ENCODE results near the gene WNT8B.

WNT8B gene

DNA sequence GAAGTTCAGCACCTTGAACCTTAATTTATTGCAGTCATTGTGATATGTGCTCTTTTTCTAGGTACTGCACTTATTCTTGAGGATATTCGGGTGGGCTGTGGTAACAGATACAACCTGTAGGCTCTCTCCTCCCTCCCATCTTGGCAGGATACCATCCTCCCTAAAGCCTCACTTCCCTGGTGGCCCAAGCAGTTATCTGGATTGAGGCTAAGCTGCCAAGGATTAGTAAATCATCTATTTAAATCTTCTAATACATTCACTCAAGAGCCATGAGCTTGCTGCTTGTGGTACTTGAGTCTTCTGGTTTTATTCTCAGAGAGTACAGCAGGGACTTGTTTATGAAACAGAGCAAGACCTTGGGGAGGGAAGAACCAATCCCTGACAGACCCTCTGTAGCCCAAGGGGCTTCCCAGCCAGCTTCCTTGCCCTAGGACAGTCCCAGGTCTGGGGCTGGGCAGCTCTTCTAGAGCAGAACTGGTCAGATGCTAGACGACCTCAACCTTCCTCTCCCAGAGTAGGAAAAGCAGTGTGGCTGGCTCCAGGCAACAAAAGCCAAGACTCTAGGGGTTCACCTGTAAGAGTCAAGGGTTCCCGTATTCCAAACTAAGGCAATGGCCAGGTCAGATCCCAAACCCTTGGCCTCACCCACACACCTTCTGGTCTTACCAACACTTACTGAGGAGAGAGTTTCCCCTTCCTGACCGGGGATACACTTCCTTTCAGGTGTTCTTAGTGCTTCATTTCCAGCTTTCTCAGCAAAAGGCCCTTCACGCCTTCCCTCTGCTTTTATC lies 21.3 kb downstream of the WNT8B start:
- no peak for DNase-seq

DNA sequence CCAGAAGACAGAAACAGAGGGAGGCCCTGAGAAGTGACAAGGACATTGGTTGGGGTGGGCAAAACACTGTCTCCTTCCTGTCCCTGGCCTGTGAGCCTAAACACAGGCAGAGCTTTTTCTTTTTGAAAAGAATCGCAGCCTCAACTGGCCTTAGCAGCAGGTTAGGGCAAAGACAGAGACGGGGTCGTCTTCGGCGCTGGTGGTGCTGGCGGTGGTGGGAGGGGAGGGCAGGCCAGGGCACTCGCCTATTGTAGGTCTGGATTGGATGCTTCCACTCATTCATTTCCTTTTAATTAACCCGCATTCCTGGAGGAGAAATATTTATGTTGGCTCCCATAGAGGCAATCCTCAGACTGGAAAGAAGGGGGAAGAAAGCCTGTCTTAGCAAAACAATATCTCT lies 22.6 kb downstream of the WNT8B start:
- no peak for DNase-seq

DNA sequence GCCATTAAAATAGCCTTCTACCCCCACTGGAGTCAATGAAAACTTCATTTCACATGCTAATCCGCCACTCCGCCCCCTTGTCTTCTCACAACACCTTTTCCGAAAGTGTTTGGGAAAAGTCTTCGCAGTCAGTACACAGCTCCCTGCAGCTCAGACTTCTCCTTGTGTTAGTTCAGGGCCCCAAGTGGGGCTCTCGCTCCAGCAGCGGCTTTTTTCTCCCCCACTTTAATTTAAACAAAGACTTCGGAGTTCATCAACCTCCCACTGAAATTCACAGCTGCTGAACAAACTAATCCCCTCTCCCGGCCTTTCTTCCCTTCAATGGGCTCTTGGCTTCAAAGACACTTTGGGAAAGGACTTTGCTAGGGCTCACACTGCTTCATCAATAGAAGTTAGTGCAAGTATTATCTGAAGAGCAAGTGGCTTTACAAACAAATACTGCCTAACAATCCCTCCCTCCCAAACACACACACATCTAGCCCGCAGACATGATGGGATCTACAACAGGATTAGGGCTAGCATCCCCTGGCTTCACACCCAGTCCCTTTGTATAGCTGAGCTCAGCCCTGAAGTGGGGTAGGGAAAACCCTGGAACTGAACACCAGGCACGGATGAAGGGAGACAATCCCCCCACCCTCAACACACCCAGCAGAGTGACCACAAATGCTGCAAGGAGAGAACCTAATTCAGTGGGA lies 23.1 kb downstream of the WNT8B start:
- no peak for DNase-seq

GRCh38 chr10:100487529-100487928 lies 24.7 kb downstream of the WNT8B start:
- no peak for DNase-seq

DNA sequence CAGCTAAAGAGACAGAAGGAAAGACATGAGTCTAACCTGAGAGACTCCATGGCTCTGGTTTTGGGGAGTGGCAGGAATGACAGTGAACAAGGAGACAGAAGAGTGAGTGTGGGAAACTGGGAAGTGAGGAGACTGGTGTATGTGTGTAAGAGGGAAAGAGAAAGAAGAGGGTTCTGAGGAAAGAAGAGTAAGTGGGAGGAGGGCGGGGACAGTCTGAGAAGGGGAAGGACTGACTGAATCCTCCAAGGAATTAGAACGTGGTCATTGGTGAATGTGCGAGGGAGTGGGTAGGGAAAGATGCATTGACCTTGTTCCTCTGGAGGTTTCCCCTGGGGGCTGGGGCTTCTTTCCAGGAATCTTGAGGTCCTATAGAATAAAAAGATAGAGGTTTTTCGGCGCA lies 26.6 kb downstream of the WNT8B start:
- DNase-seq, result no peak

GRCh38 chr10:100490531-100490930 lies 27.7 kb downstream of the WNT8B start:
- DNase-seq, result no peak

DNA sequence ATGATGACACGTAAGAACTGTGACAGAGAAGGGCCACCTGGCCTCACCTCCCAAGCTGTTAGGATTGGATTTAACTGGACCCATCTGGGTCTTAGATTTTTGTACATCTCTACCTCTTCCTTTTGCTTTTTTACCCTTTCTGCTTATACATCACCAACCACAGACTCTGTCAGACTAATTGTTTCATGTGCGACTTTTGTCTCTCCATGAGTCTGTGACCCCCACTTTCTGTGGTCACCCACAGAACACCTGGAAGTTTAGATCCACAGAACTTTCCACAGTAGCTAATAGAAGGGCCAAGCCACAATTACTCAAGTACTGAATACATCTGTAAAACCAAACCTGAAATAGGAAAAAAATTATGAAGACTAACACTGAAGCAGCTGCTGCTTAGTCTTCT lies 33.8 kb downstream of the WNT8B start:
- DNase-seq, result no peak

- no peak for DNase-seq
Observed at GRCh38 chr10:100498059-100498458, 35.2 kb downstream of the WNT8B start.

- DNase-seq, result no peak
Observed at GRCh38 chr10:100501423-100501822, 38.6 kb downstream of the WNT8B start.

DNA sequence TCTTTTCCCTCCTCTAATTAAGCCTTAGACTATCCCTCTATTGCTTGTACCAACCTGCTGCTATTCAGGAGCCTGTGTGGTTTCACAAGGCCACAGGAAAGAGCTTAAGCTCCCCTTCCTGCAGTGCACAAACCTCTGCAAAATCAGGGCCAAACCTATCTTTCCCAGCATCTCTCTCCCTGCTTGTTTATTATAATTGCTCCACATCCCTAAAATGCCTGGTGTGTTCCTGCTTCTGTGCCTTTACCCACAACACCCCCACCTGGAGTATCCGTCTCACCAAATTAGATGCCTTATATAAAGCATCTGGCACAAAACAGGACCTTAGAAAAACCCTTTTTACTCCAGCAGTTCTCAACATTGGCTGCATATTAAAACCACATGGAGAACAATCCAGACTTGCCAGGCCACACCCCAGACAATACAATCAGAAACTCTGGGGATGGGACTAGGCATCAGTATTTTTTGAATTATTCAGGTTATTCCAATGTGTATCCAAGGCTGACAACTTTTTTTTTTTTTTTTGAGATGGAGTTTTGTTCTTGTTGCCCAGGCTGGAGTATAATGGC lies 40.2 kb downstream of the WNT8B start:
- no peak for DNase-seq

- no peak for DNase-seq
Observed at GRCh38 chr10:100504096-100504495, 41.3 kb downstream of the WNT8B start.

DNA sequence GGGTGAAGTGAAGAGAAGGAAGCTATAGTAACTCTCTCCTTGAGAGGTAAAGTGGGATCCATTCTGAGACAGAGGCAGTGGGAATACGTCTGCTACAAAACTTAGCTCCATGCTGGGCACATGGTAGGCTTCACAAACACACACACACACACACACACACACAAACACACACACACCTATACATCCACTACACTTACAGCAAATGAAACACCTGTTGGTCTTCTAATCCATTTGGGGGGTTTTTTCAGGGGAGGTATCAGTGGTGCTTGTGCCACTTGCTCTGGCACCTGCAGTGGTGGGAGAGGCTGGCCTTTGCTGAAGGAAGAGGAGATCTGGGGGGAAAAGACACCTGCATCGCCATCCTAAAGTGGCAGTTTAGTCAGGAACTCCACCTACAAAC lies 42.4 kb downstream of the WNT8B start:
- no peak for DNase-seq

DNA sequence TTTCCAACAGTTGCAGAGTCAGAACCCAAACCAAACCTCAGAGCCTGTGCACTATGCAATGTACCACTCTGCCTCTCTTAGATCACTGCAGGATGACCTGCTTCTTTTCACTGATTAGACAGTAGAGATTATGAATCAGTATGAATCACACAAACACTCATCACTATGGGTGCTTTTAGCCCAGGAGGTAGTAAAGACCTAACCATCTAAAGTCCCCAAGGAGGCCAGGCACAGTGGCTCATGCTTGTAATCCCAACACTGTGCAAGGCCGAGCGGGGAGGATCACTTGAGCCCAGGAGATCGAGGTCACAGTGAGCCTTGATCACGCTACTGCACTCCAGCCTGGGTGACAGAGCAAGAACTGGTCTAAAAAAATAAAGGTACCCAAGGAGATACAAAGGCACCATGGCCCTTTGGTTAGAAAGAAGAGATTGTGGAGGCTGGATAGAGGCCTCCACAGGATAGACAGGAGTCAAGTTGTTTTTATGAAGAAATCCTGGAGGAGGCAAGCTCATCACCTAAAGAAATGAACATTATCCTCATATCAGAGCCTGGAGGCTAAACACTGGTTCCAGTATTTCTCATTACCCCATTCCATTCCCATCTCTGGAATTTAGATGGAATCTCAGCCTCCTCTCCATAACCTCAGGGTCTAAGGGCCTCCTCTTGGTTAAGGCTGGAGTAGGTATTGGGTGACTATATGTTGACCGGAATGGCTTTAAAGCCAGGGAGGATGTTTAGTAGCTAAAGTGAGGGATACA lies 44.0 kb downstream of the WNT8B start:
- no peak for DNase-seq

- DNase-seq, result no peak
Observed at GRCh38 chr10:100507357-100507732, 44.5 kb downstream of the WNT8B start.

DNA sequence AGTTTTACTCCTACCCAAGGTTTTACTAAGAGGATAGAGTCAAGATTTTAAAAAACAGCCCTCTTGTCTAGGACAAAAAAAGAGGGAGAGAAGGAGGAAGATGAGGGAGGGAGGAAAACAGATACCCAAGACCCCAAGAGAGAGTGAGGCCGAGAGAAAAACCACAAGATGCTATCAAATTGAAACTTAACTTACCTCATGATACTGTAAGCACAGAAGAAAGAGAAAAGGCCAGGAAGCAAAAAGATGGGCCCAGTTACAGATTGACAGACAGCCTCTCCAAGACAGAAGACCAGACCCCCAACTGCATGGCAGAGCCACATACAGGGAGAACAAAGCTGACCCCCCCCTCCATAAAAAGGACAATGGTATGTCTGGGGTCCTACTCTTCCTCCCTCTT lies 45.5 kb downstream of the WNT8B start:
- DNase-seq, result no peak

DNA sequence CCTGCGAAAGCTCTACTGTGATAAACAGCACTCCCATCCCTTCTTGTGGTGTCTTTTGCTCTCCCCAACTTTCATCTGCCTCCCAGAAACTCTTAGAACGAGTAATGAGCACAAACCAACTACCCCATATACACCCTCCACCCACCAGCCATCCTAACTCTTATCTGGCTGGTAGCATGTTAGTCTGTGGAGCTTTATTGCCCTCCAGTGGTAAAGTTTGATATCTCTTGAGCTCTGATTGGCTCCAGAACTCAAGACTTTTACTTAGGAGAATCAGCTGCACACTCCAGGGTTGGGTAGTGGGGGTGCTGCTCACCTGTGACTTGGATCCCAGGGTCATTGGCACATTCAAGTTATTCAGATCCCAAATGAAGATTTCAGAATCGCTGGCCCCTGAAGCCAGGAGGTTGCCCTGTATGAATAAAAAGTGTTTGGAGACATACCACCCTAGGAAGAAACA lies 45.9 kb downstream of the WNT8B start:
- DNase-seq, result peak; percentile 38

DNA sequence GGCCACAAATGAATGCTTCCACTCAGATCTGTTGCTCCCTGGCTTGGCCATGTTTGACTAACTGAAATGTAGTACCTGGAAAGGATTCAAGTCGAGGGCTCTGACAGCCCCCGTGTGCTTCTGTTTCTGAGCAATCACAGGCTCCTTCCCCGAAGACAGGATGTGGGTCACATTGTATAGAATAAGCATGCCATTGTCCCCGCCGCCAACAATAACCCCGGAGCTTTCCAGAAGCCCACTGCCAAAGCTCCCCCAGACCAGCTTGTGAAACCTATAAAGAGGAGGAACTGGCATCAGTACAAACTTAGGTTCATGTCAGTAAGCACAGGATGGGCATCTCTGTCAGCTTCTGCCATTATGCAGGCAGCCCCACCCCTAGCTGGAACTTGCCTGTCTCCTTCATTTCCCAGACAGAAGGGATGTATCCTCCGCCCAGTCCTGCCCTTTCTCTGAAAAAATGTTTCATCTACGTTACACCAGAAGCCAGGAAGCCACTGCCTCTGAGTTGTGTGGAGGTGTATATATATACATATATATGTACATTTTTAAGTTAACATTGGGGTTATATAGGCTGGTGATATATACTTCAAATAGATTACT lies 46.5 kb downstream of the WNT8B start:
- no peak for DNase-seq

- DNase-seq, result peak; percentile 76
Observed at GRCh38 chr10:100510533-100511308, 47.9 kb downstream of the WNT8B start.

- DNase-seq, result no peak
Observed at GRCh38 chr10:100515612-100516011, 52.8 kb downstream of the WNT8B start.

GRCh38 chr10:100516847-100517246 lies 54.0 kb downstream of the WNT8B start:
- DNase-seq, result peak; percentile 13

DNA sequence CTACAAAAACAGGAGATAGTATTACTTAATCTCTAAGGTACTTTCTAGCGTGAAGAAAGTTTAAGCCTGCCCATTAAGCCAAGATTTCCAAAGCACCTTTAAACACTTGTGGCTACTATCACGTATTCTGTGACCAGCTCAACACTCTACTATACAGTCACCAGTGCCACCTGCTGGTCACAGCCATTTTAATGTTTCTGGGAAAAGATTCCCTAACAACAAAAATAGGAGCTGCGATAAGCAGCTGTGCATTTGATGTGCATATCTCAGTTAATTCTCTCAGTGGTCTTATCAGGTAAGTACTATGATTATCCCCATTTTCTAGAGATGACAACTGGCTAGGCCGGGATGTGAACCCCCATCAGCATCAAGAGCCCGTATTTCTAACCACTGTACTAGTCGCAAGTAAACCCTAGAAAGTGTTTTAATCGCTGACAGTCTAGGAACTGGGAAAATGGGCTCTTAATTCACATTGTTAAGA lies 56.0 kb downstream of the WNT8B start:
- peak; percentile 55 for DNase-seq

Data from RPMI8226 (cell line).